ENCODE results near the gene PNPLA7. TPM values are rescaled to one million over a fixed set of nuclear protein-coding genes. Genes with fewer than 3 reads are reported as not detected.

PNPLA7 gene
- total RNA-seq, 1 donor from 2014 or later, result 16.2 TPM

- Histone ChIP-seq H3K27ac (no peak overlapping the region), H3K4me1 (no peaks in the 10 kb centered on the region), H3K4me3 (no peak overlapping the region), H3K9me3 (no peaks in the 10 kb centered on the region), H3K36me3 (peaks cover 0 to 4% of the 10 kb centered on the region in 2 donors), H3K27me3 (no peaks in the 10 kb centered on the region)
- intact Hi-C loops (cut with DNase I), result no loop called here
- TF ChIP-seq POLR2AphosphoS5 (IDR thresholded peaks at IDR 0.05; ENCODE audit: insufficient read depth in 1 of 2, low read depth in 1 of 2) (no peak), POLR2A (IDR thresholded peaks at IDR 0.05) (no peak)
- TF ChIP-seq, protein P1, sequence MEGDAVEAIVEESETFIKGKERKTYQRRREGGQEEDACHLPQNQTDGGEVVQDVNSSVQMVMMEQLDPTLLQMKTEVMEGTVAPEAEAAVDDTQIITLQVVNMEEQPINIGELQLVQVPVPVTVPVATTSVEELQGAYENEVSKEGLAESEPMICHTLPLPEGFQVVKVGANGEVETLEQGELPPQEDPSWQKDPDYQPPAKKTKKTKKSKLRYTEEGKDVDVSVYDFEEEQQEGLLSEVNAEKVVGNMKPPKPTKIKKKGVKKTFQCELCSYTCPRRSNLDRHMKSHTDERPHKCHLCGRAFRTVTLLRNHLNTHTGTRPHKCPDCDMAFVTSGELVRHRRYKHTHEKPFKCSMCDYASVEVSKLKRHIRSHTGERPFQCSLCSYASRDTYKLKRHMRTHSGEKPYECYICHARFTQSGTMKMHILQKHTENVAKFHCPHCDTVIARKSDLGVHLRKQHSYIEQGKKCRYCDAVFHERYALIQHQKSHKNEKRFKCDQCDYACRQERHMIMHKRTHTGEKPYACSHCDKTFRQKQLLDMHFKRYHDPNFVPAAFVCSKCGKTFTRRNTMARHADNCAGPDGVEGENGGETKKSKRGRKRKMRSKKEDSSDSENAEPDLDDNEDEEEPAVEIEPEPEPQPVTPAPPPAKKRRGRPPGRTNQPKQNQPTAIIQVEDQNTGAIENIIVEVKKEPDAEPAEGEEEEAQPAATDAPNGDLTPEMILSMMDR (IDR thresholded peaks at IDR 0.05), result no peak
- DNase-seq (ENCODE audit: extremely low spot score in 2 of 2), result no peak
Measured at GRCh38 chr9:137505421-137506140, 44.6 kb downstream of the PNPLA7 start.

GRCh38 chr9:137504432-137504777, 45.8 kb downstream of the PNPLA7 start:
- Histone ChIP-seq H3K4me3 (no peak overlapping the region), H3K27me3 (no peaks in the 10 kb centered on the region), H3K36me3 (peaks cover 0 to 4% of the 10 kb centered on the region in 2 donors), H3K4me1 (no peaks in the 10 kb centered on the region), H3K27ac (no peak overlapping the region), H3K9me3 (no peaks in the 10 kb centered on the region)
- TF ChIP-seq, protein P1 (IDR thresholded peaks at IDR 0.05), result no peak
- no peak for TF ChIP-seq POLR2A (IDR thresholded peaks at IDR 0.05)
- TF ChIP-seq POLR2AphosphoS5 (IDR thresholded peaks at IDR 0.05; ENCODE audit: insufficient read depth in 1 of 2, low read depth in 1 of 2), result no peak
- intact Hi-C loops (cut with DNase I), result no loop called here
- no peak for DNase-seq (ENCODE audit: extremely low spot score in 2 of 2)

GRCh38 chr9:137502008-137502911, 47.9 kb downstream of the PNPLA7 start:
- intact Hi-C loops (cut with DNase I), result no loop called here
- Histone ChIP-seq H3K4me3 (no peak overlapping the region), H3K27me3 (no peaks in the 10 kb centered on the region), H3K36me3 (peaks cover 0 to 4% of the 10 kb centered on the region in 2 donors), H3K27ac (no peak overlapping the region), H3K4me1 (no peaks in the 10 kb centered on the region), H3K9me3 (no peaks in the 10 kb centered on the region)
- no peak for DNase-seq (ENCODE audit: extremely low spot score in 2 of 2)
- TF ChIP-seq POLR2A (IDR thresholded peaks at IDR 0.05), result no peak
- TF ChIP-seq, protein P1 (IDR thresholded peaks at IDR 0.05), result no peak
- no peak for TF ChIP-seq POLR2AphosphoS5 (IDR thresholded peaks at IDR 0.05; ENCODE audit: insufficient read depth in 1 of 2, low read depth in 1 of 2)

- TF ChIP-seq POLR2AphosphoS5 (IDR thresholded peaks at IDR 0.05; ENCODE audit: insufficient read depth in 1 of 2, low read depth in 1 of 2) (no peak), POLR2A (IDR thresholded peaks at IDR 0.05) (no peak)
- TF ChIP-seq, protein P1 (IDR thresholded peaks at IDR 0.05), result no peak
- H3K27ac ChIP-seq, result no peak overlapping the region
- no peak for DNase-seq (ENCODE audit: extremely low spot score in 2 of 2)
- no peak overlapping the region for H3K4me3 ChIP-seq
- H3K4me1 ChIP-seq, result no peaks in the 10 kb centered on the region
- intact Hi-C loops (cut with DNase I), result no loop called here
- no peaks in the 10 kb centered on the region for H3K9me3 ChIP-seq
- H3K36me3 ChIP-seq, result peaks cover 0 to 4% of the 10 kb centered on the region in 2 donors
- H3K27me3 ChIP-seq, result no peaks in the 10 kb centered on the region
Measured at GRCh38 chr9:137501457-137501856, 48.7 kb downstream of the PNPLA7 start.
